TTC549 (cell line): Measurements from ENCODE around the gene CABLES2.

Source experiments
- FAIRE-seq: peaks from 2 replicates; lab custom pipeline; 2012; peaks lifted over from hg19 to GRCh38; lab: Jason Lieb, UNC

The CABLES2 gene

DNA sequence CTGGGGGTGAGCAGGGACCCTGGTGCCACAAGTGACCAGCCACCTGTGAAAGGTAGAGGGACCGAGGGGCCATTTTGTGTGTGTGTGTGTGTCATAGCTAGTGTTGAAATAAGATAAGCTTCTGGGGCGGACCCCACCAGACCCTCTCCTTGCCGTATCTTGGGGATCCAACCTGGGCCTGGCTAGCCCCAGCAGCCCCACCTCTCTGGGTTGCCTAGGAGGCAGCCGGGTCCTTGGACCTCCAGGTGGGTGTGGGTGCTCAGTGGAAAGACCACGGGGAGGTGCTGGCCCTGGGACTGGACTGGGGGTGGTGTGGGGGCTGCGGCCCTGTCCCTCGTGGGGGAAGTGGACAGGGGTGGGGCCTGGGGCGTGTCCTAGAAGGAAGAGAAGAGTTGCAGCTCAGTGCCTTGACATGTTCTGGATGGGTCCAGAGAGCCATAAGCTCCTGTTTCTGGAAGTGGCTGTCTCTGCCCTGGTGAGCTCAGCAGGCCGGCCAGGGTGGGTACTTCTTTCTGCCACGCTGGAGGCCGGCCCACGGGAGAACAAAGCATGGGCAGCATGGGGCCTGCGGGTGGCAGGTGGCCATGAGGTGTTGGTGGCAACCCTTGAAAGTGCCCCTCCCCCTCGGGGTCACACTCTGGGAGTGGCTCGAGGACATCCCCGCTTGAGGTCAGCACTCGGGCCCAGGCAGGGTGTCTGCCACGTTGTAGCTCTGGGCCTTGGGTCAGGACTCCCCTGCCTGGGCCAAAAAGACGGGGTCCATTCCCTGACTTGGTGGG lies 11.8 kb upstream of the CABLES2 start:
- FAIRE-seq, result no peak

DNA sequence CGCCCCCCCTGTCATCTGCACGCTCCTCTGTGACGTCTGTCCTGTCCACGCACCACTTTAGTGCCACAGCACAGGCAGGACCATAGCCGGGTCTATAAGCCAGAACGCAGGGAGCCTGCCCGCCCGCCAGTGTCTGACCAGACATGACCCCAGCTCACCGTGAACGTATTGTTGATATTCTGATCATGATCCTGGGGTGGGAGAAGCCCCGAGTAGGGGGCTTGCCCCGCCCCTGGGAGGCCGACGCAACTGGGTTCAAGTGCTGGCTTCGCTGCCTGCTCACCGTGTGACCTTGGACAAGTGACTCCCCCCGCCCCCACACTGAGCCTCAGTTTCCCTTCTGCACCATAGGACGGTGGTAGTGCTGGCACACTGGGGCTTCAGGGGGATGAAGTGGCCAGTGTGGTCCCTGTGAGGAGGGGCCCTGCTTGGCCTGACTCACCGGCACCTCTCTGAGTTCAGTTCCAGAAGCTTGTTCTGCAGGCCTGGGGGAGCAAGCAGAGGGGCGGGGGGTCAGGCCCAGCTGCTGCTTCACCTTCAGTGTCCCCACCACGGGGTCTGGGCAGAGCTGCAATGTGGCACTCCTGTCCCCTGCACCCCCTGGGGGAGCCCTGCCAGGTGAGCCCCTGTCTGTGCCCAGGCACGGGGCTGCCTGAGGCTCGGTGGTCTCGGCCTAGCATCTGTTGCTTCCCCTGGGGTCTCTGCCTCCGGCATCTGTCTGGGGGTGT lies 11.1 kb upstream of the CABLES2 start:
- no peak for FAIRE-seq

DNA sequence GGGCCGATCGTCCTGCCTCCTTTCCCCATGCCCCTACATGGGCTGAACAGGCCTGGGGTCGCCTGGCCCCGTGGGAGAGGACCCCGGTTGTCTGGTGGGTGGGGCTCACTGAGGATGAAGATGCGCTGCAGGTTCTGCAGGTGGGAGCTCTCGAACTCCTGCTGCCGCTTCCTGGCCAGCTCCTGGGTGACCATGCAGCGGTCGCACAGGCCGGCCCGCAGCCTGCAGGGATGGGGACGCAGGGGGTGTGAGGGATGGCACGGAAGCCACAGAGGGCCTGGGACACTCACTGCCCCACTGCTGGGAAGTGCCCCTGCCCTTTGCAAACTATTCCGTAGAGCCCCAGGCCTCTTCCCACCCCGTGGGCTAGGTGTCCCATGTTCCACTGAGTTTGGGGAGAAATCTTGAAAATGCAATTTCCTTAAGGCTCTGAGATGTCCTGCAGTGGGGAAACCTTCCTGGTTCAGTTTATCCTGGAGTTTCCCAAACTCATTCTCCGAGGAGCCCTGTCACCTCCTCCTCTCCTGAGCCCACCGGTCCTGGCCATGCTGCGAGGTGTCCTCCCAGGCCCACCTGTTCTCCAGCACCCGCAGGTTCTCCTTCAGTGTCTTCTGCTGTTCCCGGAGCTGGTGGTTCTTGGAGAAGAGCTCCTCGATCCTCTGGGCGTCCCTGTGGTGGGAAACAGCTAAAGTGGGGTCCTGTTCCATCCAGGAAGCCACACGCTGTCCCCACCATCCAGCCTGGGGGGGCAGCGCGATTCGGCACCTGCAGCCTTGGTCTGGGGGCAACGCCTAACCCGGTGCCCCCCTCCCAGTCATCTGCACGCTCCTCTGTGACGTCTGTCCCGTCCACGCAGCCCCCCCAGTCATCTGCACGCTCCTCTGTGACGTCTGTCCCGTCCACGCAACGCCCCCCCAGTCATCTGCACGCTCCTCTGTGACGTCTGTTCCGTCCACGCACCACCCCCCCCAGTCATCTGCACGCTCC lies 9.9 kb upstream of the CABLES2 start:
- FAIRE-seq, result no peak

DNA sequence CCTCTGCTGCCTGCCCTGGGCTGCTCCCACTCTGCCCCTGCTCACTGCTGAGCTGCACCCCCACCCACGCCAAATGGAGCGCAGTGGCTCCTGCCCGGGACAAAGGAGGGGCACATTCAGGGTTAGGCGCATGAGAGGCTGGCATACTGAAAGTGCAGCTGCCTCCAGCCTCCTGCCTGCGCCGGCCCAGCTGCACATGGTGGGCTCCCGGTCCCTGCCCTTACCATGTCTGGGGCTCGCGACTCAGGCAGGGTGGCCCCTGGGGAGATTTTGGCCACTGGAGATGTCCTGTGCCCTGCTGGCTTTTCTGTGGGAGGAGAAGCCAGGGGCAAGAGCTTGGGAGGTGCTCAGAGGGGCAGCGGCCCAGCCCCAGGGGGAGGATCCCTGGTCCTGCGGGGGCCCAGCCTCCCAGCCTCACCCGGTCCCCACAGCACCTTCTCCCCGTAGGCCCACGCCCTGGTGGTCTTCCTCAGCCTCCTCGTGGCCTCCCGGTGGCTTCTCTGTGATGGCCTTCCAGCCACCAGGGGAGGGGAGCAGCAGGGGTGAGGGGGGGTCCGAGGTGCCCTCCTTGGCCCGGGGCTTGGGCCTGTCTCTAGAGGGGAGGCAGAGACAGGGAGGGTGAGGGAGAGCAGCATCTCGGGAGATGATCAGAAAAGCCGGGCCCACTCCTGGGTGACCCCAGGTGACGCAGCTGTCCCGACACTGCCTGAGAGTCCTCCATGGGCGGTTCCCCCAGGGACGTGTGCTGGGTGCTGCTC lies 8.4 kb upstream of the CABLES2 start:
- no peak for FAIRE-seq

GRCh38 chr20:62413896-62414481 lies 6.9 kb upstream of the CABLES2 start:
- FAIRE-seq, result no peak

- no peak for FAIRE-seq
Observed at GRCh38 chr20:62413025-62413570, 6.0 kb upstream of the CABLES2 start.

GRCh38 chr20:62412194-62413024 lies 5.3 kb upstream of the CABLES2 start:
- no peak for FAIRE-seq

GRCh38 chr20:62411479-62412193 lies 4.6 kb upstream of the CABLES2 start:
- no peak for FAIRE-seq

DNA sequence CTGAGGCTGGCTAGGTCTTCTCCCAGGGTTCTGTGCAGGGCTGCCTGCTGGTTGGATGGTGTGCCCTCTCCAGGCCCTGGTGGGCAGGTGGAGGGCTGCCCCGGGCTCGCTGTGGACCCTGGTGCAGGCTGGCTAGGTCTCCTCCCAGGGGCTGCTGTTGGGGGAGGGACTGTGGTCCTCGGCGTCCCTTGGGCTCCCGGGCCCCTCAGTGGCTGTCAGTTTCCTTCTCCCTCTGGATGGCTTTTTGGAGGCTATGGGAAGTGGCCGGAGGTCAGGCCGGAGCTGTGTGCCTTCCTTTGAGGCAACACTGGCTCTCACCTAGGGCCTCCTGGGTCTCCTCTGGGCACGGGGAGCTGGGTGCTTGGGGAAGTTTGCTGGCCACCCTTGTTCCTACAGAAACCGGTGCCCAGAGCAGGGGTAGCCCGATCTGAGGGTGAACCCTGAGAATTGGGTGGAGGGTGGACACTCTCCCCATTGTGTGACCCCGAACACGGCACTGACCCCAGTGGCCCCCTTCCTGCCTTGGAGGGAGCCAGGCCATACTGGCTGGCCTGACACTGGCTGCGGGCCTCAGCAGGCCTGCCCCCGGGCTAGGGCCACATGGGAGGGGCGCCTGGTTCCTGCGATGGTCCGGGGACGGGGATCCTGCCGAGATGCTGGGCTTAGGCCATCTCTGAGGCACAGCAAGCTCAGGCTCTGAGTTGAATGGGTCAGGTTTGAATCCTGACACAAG lies 3.8 kb upstream of the CABLES2 start:
- FAIRE-seq, result no peak

DNA sequence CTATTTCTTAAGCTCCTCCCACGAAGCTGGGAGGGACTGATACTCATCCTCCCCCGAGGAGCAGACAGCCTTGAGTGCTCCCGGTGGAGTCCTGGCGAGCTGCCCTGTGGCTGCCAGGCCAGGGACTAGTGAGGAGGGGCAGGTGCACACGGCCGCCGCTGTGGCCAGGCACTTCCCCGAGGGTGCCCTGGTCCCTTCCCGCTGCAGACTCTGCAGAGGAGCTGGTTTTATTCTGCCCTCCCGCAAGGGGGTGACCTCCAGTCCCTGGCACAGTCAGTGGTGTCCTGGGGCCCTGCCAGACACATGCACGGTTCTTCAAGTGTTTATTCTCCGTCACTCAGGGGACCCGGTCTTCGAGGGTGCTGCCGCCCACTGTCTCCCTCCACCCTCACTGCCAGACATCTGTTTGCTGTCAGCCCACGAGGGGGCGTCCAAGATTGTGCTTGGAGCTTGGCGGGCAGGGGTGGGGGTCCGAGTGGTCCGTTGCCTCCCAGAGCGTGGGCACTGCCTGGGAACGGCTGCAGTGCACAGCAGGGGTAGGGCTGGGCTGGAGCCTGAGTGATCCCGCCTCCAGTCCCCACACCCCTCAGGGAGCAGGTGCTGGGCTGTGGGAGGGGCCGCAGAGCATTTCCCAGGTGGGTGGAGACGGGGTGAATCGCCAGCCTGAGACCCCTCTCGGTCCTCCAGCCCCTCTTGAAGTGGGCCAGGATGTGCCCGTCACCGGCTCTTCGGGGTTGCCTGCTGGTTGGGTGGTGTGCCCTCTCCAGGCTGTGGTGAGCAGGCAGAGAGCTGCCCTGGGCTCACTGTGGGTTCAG lies 3.1 kb upstream of the CABLES2 start:
- FAIRE-seq, result no peak

DNA sequence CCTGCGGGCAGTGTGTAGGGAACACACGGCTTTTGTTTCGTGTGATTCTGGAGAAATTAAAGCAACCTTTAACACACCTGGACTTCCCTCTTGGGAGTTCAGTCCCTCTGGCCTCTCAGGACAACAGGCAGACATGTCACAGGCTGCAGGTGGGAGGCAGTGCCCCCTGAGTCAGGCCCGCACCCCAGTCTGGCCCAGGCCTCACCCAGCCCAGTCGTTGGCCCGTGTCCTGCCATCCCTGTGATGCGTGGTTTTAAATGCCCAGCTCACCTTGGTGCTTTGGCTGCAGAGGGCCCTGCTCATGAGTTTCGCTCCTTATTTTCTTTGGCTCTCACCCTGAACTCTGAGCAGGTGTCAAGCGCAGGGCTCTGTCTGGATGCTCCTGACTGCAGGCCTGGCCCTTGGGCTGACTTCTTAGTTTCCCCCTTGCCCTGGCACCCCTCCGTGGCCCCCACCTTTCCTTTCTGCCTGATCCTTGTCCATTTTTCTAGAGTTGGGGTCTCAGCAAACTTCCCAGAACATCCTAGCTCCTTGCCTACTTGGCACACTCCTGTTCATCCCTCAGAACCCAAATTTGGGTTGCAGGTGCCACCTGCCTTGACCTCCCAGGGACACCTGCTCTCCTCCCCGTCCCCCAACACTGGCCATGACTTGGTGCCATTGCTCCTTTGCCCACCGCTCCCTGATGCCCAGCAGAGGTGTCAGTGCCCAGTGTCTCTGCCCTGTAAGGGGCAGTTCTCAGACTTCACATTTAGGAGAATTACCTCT lies 2.2 kb upstream of the CABLES2 start:
- no peak for FAIRE-seq

- no peak for FAIRE-seq
Observed at GRCh38 chr20:62408640-62409039, 1.6 kb upstream of the CABLES2 start.

GRCh38 chr20:62408055-62408454 lies 970 bp upstream of the CABLES2 start:
- no peak for FAIRE-seq

DNA sequence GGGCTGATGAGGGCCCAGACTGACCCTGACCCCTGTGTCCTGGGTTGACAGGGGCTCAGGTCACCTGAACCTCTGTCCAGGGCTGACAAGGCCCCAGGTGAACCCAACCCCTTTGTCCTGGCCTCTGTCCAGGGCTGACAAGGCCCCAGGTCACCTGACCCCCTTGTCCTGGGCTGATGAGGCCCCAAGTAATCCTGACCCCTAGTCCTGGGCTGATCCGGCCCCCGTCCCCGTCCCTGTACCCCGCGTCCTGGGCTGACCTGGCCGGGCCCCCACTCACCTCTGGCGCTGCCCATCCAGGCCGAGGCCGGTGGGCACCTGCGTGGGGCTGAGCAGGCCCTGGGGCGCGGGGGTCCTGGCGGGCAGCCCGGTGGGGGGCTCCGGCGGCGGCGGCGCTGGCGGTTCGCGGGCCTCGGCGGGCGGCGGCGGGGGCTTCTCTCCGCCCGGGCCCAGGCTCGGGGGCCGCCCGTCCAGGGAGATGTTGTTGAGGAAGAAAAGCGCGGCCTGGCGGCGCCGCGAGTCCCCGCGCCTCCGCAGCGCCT lies 379 bp downstream of the CABLES2 start:
- FAIRE-seq, result no peak

GRCh38 chr20:62405981-62406513 lies 1.0 kb downstream of the CABLES2 start:
- no peak for FAIRE-seq

- FAIRE-seq, result no peak
Observed at GRCh38 chr20:62405108-62405980, 1.7 kb downstream of the CABLES2 start.
